Ishikawa (cell line): ENCODE data around the gene BUD13.

Experiments
- EP300 ChIP-seq: IDR thresholded peaks from 2 replicates; pipeline ENCODE4 v1.6.1; 2012; ENCODE audit warnings: borderline replicate concordance
- MAX ChIP-seq: IDR thresholded peaks from 2 replicates; pipeline ENCODE4 v1.6.1; 2012
- RAD21 ChIP-seq: IDR thresholded peaks from 2 replicates; pipeline ENCODE4 v1.6.1; 2012; ENCODE audit warnings: low read depth
- TAF1 ChIP-seq: IDR thresholded peaks from 2 replicates; pipeline ENCODE4 v1.6.1; 2012; ENCODE audit warnings: low read depth, mild to moderate bottlenecking
- YY1 ChIP-seq: IDR thresholded peaks from 2 replicates; pipeline ENCODE4 v1.6.1; 2012; ENCODE audit warnings: low read depth
- ZBTB7A ChIP-seq: IDR thresholded peaks from 2 replicates; pipeline ENCODE4 v1.6.1; 2012; ENCODE audit warnings: low read depth

- no peak for TF ChIP-seq YY1
- TF ChIP-seq RAD21, result no peak
- no peak for TF ChIP-seq EP300
- no peak for TF ChIP-seq TAF1
- TF ChIP-seq ZBTB7A, result no peak
- TF ChIP-seq MAX, result no peak
Measured at GRCh38 chr11:116724813-116725212, 48.0 kb downstream of the BUD13 start.
